HG02588 (cell line): ENCODE results near the gene VAPA.

ENCODE experiments used
- ATAC-seq: cut with Tn5 transposase; IDR thresholded peaks from one replicate; pipeline ENCODE4 v1.9.1; 2021; ENCODE audit warnings: mild to moderate bottlenecking, moderate library complexity; ENCODE audit not compliant: unreplicated experiment

The VAPA gene

DNA sequence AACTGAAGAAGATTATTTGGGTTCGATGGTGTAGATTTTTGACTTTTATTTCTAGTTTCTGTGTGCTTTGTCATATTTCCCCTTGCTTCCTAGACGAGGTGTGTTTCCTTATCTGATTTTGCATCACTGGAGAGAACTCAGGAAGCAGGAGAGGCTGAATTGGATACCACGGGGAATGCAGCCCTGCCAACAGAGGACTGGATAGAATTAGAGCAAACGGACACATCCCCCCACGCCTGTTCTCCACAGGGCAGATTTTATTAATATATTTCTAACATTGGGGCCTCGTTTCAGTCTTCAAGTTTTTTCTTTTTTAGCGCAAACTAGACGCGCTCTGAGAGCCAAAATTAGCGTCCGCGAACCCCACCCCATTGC, 678 bp upstream of the VAPA start:
- no peak for ATAC-seq

DNA sequence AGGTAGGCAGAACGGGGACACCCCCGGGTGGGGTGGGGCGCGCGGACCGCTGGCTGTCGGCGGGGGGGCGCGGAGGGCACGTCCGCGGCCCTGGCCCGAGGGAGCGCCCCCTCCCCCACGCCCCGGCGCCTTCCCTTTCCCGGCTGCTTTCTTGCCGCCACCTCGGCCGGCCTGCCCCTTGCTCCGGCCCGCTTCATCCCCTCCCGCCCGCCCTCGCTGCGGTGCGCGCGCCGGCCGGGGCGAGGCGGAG, 443 bp downstream of the VAPA start:
- ATAC-seq: peak; percentile 19

DNA sequence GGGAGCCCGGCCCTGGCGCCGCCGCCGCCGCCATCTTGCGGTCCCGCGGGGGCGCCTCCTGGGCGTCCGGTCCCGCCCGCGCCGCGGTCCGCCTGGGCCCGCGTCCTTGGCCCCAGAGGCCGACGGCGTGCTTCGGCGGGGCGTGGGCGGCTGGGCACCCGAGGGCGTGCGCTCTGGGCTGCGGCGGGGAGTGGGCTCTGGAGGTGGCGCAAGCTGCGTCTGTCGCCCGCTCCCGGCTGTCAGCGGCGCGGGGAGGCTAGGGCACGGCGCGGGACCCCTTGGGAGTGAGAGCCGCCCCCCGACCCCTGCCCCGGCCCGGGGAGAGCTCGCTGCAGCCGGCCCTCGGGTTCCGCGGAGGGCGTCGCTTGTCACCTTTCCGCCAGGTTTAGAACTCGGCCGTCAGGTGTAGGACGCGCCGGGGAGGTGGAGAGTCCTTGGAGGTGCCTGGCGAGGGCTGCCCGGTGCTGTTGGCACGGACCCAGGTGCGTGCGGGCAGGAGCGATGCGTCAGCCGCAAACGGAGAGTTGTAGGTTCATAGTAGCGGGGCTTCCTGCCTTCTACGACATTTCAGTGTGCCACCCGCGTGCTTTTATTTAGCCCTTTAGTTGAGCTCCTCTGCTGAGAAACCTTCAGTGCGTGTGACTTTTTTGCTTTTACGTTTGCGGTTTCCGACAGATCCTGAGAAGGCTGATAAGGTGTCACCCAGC, 921 bp downstream of the VAPA start:
- ATAC-seq: peak; percentile 30

GRCh38 chr18:9915291-9916076, 1.7 kb downstream of the VAPA start:
- no peak for ATAC-seq

GRCh38 chr18:9916077-9916639, 2.3 kb downstream of the VAPA start:
- no peak for ATAC-seq

GRCh38 chr18:9916808-9917207, 3.0 kb downstream of the VAPA start:
- ATAC-seq: no peak

DNA sequence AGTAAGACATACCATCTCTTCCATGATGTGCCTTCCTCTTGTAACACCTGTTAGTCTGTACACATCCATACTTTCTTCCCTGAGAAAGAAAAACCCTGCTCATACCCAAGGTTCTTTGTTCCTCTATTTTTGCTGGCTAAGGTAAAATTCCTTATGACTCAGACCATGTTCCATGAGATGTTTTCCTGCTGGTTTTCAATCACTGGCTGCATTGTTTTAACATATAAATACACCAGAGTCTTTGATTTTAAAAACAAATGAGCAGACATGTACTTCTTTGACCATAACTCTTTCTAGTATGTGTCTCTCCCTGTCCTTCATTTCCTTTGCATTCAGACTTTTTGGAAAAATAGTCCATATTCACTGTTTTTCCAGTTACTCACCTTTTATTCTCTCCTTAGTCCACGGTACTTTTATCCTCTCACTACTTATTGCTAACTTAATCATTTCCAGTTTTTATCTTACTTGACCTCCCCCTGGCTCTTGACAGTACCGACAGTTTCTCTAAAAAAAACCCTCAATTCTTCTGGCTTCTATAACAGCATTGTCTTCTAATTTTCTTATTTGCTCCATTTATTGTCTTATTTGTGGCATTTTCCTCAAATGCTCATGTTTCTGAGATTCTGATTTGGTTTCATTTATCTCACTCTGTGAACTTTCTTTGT, 4.3 kb downstream of the VAPA start:
- no peak for ATAC-seq

- ATAC-seq: no peak
These were observed 5.9 kb downstream of the VAPA start for GRCh38 chr18:9919564-9920232.

- no peak for ATAC-seq
These were observed 8.9 kb downstream of the VAPA start for GRCh38 chr18:9922592-9923311.

DNA sequence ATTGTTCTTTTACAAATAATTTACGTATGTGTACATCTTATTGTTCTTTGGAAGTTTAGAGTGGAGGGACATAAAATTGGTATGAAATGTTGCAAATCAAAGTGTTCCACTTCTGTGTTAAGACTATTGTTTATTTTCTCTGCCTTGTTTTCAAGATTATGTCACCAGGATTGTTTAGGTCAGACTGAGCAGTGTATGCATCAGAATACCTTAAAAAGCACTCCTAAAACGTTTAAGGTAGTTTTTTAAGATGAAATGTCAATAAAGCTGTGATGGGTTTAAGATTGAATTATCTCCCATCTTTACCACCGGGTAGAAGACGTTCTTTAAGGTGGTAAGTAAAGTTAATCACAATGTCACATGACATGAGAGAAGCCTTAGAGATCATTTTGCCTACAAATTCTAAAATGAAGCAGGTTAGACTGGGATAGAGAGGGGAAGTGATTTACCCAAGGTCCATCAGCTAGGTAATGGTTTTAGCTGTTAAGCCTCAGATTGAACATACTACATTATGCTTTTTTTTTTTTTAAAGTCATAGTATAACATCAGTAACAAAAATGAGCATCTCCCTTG, 10.6 kb downstream of the VAPA start:
- ATAC-seq: no peak

- ATAC-seq: no peak
These were observed 11.6 kb downstream of the VAPA start for GRCh38 chr18:9925369-9925768.

DNA sequence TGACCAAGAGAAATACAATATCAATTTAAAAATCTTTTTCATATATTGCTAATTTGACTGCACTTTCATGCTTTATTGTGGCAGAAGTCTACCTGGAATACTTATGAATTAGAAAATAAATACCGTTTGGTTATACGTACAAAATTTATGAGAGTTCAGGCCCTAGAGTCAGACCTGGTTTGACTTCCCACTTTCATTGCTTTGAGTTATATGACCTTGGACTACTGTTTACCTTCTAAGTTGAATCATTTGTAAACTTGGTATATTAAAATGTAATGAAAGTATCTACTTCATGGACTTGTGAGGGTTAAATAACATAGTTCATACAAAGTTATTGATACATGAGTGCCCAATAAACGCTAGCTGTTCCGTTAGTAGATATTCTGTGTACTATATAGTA, 12.0 kb downstream of the VAPA start:
- ATAC-seq: no peak

DNA sequence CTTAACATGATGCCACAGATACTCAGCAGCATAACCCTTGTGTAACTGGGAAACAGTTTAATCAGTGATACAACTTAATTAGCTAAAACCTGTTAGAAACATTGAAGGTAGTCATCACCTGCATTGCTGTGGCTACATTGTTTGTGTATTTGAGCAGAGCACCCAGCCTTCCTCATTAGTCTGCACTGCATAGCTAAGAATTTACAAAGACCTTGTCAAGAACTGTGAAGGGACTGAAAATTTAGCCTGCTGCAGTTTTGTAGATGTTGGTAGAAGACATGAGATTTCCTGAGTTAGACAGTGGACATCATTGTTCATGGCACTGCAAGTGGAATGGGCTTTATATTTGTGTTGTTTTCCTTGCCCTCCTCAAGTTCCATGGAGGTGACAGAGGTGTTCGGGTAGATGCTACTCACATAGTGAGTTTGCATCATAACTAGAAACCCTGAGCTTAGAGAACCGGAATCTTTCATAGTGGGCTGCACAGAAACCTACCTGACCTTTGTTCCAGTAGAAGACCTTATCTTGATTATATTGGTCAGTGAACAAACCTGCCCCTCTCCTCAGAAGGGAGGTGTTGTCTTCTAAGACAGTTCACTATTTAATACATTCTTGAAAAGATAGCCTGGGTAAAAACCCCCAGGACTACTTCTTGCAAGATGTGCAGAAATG, 12.5 kb downstream of the VAPA start:
- ATAC-seq: no peak

GRCh38 chr18:9926977-9927376, 13.2 kb downstream of the VAPA start:
- no peak for ATAC-seq

DNA sequence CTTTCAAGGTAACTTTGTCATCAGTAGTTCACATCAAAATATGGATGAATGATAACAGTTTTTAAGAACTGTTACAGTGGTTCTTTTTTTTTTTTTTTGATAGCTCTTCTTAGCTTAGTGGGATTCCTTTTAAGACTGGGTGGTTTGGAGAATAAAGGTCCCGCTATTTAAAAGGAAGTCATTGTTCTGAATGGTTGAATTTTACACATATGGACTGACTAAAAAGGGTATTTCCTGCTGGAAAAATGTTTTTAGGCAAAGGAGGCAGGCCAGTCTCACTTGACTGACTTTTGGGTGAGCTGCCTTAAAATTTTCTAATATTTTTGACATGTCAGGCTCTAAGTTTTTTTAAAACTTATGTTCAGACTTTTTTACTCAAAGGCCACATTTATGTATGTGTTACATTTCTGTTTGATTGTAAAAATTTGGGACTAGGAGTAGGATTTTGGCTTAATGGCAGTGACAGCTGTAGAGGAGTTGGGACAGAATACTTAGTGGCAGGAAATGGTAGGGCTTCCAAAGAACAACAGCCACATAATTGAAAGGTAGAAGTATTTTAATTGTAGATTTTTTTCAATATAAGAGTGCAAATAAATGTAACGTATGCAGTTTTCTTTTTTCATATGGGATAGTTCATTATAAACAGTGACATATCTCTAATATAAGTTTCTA, 13.7 kb downstream of the VAPA start:
- ATAC-seq: no peak

DNA sequence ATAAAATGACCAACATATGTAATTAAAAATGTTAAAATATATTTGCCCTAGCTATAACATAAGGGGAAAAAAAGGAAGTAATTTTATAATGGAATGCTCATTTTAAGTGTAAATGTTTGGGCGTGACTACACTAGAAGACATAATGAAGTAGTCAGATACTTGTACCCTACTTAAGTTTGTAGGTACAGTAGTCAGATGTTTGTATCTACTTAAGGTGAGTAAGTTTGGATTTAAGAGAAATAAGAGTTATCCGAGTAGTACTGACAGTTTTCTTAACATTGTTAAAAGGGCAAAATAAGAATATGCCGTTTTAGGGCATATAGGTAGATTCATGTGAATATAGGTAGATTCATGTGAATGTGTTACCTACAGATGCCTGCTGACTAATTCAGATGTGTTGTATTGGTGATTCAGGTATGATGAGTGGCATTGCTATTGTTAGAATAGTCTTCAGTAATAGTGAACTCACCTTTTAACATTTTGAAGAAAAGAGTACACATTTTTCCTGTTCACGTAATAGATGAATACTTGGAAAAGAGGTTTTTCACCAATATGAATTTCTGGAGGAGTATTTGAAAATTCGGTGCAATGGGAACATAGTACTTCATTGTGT, 14.9 kb downstream of the VAPA start:
- ATAC-seq: no peak

GRCh38 chr18:9930299-9930884, 16.6 kb downstream of the VAPA start:
- ATAC-seq: no peak

GRCh38 chr18:9931146-9931545, 17.3 kb downstream of the VAPA start:
- no peak for ATAC-seq

DNA sequence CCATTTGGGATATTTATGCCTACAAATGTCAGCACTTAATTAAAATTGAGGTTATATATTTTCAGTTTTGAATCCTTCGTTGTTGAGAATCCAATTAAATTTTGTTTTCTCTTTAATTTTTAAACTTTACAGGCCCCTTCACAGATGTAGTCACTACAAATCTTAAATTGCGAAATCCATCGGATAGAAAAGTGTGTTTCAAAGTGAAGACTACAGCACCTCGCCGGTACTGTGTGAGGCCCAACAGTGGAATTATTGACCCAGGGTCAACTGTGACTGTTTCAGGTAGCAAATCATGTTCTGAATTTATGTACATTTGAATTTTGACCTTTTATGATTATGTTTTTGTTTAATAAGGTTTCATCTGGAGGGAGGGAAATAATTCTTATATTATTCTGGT, 17.9 kb downstream of the VAPA start:
- no peak for ATAC-seq
